GM12878 (cell line): Measurements from ENCODE around the gene WHRN. TPM values are rescaled to one million over a fixed set of nuclear protein-coding genes. Genes with fewer than 3 reads are reported as not detected.

Experiments
- ATAC-seq: fragments of 200-7000 bp; cut with Tn5 transposase; 3 replicates; pipeline ENCODE4 v1.9.1; 2020; ENCODE audit warnings: mild to moderate bottlenecking, moderate library complexity
- BruUV-seq: library from RNA; stranded (reverse); fragments of 400-500 nt; replicated peaks from 2 replicates; lab custom pipeline; 2021; lab: Mats Ljungman, UMichigan
- CTCF ChIA-PET: fragments of 300-600 bp; sonication (Branson Sonifier 250); formaldehyde crosslinking; extraction: SDS; loops from one replicate; lab custom pipeline; 2021; ENCODE audit warnings: inconsistent platforms; lab: Yijun Ruan, JAX
- POLR2A ChIA-PET: fragments of 350-600 bp; formaldehyde crosslinking; extraction: SDS; loops from one replicate; lab custom pipeline; 2021; ENCODE audit warnings: inconsistent platforms; lab: Charles Lee
- RAD21 ChIA-PET: fragments of 300-600 bp; sonication (Branson Sonifier 250); formaldehyde crosslinking; loops from one replicate; lab custom pipeline; 2023; ENCODE audit warnings: antibody characterized with exemption; ENCODE audit not compliant: unreplicated experiment; lab: Charles Lee
- SMC1A ChIA-PET: fragments of 300-600 bp; sonication (Branson Sonifier 250); formaldehyde crosslinking; loops from one replicate; lab custom pipeline; 2023; ENCODE audit not compliant: unreplicated experiment, uncharacterized antibody; lab: Charles Lee
- DNase-seq: peaks from one replicate; pipeline ENCODE4 v3.0.0-alpha.2; 2011; ENCODE audit warnings: low read depth, low spot score
- FAIRE-seq: peaks from 3 replicates; lab custom pipeline; 2011; peaks lifted over from hg19 to GRCh38; lab: Jason Lieb, UNC
- H2AFZ ChIP-seq: 2 replicates; pipeline ENCODE4 v1.6.0; 2011; ENCODE audit warnings: low read depth, low read length, control low read depth; ENCODE audit not compliant: control insufficient read depth
- H3K27ac ChIP-seq: 2 replicates; pipeline ENCODE4 v1.5.1; 2011; ENCODE audit warnings: control low read depth; ENCODE audit not compliant: control insufficient read depth, insufficient read depth
- H3K27me3 ChIP-seq, 2 experiments: replicated peaks in 1 of 2; 2 replicates each; pipeline versions ENCODE4 v1.6.0 to v1.6.1; 2011; ENCODE audit warnings: low read length in 1 of 2; ENCODE audit not compliant: control insufficient read depth in 2 of 2, insufficient read depth in 2 of 2
- H3K36me3 ChIP-seq, 2 experiments: 2 replicates each; pipeline ENCODE4 v1.5.1; 2011; ENCODE audit warnings: low read length in 1 of 2; ENCODE audit not compliant: control insufficient read depth in 2 of 2, insufficient read depth in 2 of 2
- H3K4me1 ChIP-seq: 2 replicates; pipeline ENCODE4 v1.6.1; 2011; ENCODE audit warnings: mild to moderate bottlenecking, low read length, moderate library complexity, mixed read lengths; ENCODE audit not compliant: control insufficient read depth, insufficient read depth
- H3K4me2 ChIP-seq: 2 replicates; pipeline ENCODE4 v1.6.0; 2011; ENCODE audit warnings: control low read depth; ENCODE audit not compliant: control insufficient read depth, insufficient read depth
- H3K4me3 ChIP-seq: fragments of 200-600 bp; sonication (generic); 2 replicates; pipeline ENCODE4 v1.5.1; 2016
- H3K79me2 ChIP-seq: 2 replicates; pipeline ENCODE4 v1.6.0; 2011; ENCODE audit warnings: low read length; ENCODE audit not compliant: control insufficient read depth, insufficient read depth
- H3K9ac ChIP-seq: 2 replicates; pipeline ENCODE4 v1.8.0; 2011; ENCODE audit warnings: low read length, control low read depth, mixed read lengths; ENCODE audit not compliant: control insufficient read depth, insufficient read depth
- H3K9me3 ChIP-seq: replicated peaks from 3 replicates; pipeline ENCODE4 v1.5.1; 2011; ENCODE audit warnings: mild to moderate bottlenecking, low read length; ENCODE audit not compliant: control insufficient read depth, insufficient read depth
- H4K20me1 ChIP-seq: 2 replicates; pipeline ENCODE4 v1.6.0; 2011; ENCODE audit not compliant: control insufficient read depth, insufficient read depth
- CBX3 ChIP-seq: fragments of 200-600 bp; sonication (generic); IDR thresholded peaks from 2 replicates; pipeline ENCODE4 v1.6.1; 2016; ENCODE audit warnings: low read depth, borderline replicate concordance
- JUNB ChIP-seq: IDR thresholded peaks from 2 replicates; pipeline ENCODE4 v1.6.1; 2016; ENCODE audit warnings: antibody characterized with exemption, mild to moderate bottlenecking
- POLR2A ChIP-seq: IDR thresholded peaks from 2 replicates; pipeline ENCODE4 v1.6.1; 2011; ENCODE audit warnings: low read depth, mild to moderate bottlenecking, low read length
- RB1 ChIP-seq: fragments of 450-650 bp; formaldehyde crosslinking; IDR thresholded peaks from 2 replicates; pipeline ENCODE4 v1.6.1; 2017; ENCODE audit warnings: mild to moderate bottlenecking, borderline replicate concordance
- WGBS: methylation state at CpG from one replicate; pipeline ENCODE4 v1.1.6; 2016; ENCODE audit warnings: low lambda C conversion rate; ENCODE audit not compliant: insufficient replicate concordance, insufficient coverage; ENCODE audit errors: missing lambda C conversion rate; 5-methylcytosine and 5-hydroxymethylcytosine counted together
- in situ Hi-C: fragments of 300-500 bp; cut with MboI; formaldehyde crosslinking; loops from 9 replicates; pipeline ENCODE4 v1.14.3; 2018; ENCODE audit warnings: mixed read lengths
- intact Hi-C: fragments of 100-400 bp; cut with micrococcal nuclease; formaldehyde crosslinking; loops from one replicate; pipeline ENCODE4 v1.14.2; 2022; ENCODE audit not compliant: unreplicated experiment
- polyA plus RNA-seq, 11 experiments: library from polyadenylated mRNA; depleted of rRNA in 4 of 11; unstranded in 6 of 11; stranded (reverse) in 5 of 11; fragments of >200 nt; fragmentation: Nextera tagmentation in 4 of 11; fragmentation: Illumina TruSeq in 1 of 11; extraction: Ambion mirVana in 4 of 11; extraction: Trizol in 1 of 11; gene quantifications; 1 replicate in 1 of 11; 2 replicates in 10 of 11; pipeline versions ENCODE4 v1.2.1 to v1.2.3, GENCODE V29; 2011 to 2016; ENCODE audit warnings: inconsistent platforms in 2 of 11, missing spikeins in 2 of 11, low read depth in 1 of 11
- total RNA-seq, 4 experiments: library from RNA; depleted of rRNA in 3 of 4; stranded (reverse); fragments of >200 nt in 3 of 4; fragmentation: Illumina TruSeq in 1 of 4; extraction: Trizol in 1 of 4; gene quantifications; 2 replicates each; pipeline versions ENCODE4 v1.2.1 to v1.2.3, GENCODE V29; 2013 to 2021
- TF ChIP-seq, protein P1 (sequence below): IDR thresholded peaks from 2 replicates; pipeline ENCODE4 v1.6.1; 2012; ENCODE audit warnings: mild to moderate bottlenecking, low read depth, low read length
- TF ChIP-seq, protein P2 (sequence below): fragments of 450-650 bp; IDR thresholded peaks from 2 replicates; pipeline ENCODE4 v1.6.1; 2014; ENCODE audit warnings: mild to moderate bottlenecking
- TF ChIP-seq, protein P3 (sequence below): IDR thresholded peaks from 2 replicates; pipeline ENCODE4 v1.6.1; 2011; ENCODE audit warnings: mild to moderate bottlenecking, low read depth, low read length, moderate library complexity; ENCODE audit not compliant: insufficient replicate concordance

The WHRN gene
- total and polyA plus RNA-seq, 10 of the 15 experiments (the other 5 are each of a cell fraction or from before 2014, with no cell fraction given), result 0.04 to 18.2 (median 0.68) TPM; not detected in 1

DNA sequence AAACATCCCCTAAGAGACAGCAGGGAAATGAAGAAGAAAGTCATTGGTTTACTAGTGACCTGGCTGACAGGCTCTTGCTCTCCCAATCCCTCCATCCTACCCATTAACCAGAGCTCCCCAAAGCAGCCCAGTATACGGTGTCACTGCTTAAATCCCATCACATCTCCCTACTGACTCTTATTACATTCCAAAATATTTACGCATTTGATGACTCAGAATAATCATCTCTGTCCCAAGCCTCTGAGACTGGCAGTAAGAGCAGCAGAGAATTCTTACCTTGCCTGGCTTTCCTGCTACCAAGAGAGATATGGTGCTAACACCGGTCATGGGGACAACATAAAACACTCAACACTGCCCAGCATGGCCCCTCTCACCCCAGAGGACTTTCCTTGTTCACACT, 20.2 kb upstream of the WHRN start:
- ChIA-PET SMC1A (interaction anchor here (1.3 to 1.9 kb wide), 2 partner anchors 17 to 128 kb away, joined by 3 to 8 read pairs; no protein-coding TSS in a partner anchor), CTCF (interaction anchor here (1.0 to 2.7 kb wide), 2 partner anchors 18 to 128 kb away, joined by 3 to 8 read pairs; no protein-coding TSS in a partner anchor), RAD21 (no interaction called here), POLR2A (no interaction called here)
- H3K4me1 ChIP-seq, result no peaks in the 10 kb centered on the region
- DNase-seq, result no peak
- ATAC-seq, result no peak
- no peak overlapping the region for H3K27ac ChIP-seq
- H3K79me2 ChIP-seq, result no peaks in the 10 kb centered on the region
- no peaks in the 10 kb centered on the region for H3K36me3 ChIP-seq
- in situ Hi-C loops (no loop called here), intact Hi-C loops (no loop called here)
- no peaks in the 10 kb centered on the region; a peak in 2 of 4 replicates for H3K27me3 ChIP-seq
- no peak for FAIRE-seq
- H4K20me1 ChIP-seq, result no peaks in the 10 kb centered on the region
- no TSS peak for BruUV-seq
- no peak overlapping the region for H2AFZ ChIP-seq
- H3K4me3 ChIP-seq, result no peak overlapping the region
- no peaks in the 10 kb centered on the region for H3K9me3 ChIP-seq
- H3K9ac ChIP-seq, result no peak overlapping the region
- H3K4me2 ChIP-seq, result no peak overlapping the region
- 34% methylated on average over 3 of the region's 3 CpGs for WGBS
- TF ChIP-seq, protein P1, sequence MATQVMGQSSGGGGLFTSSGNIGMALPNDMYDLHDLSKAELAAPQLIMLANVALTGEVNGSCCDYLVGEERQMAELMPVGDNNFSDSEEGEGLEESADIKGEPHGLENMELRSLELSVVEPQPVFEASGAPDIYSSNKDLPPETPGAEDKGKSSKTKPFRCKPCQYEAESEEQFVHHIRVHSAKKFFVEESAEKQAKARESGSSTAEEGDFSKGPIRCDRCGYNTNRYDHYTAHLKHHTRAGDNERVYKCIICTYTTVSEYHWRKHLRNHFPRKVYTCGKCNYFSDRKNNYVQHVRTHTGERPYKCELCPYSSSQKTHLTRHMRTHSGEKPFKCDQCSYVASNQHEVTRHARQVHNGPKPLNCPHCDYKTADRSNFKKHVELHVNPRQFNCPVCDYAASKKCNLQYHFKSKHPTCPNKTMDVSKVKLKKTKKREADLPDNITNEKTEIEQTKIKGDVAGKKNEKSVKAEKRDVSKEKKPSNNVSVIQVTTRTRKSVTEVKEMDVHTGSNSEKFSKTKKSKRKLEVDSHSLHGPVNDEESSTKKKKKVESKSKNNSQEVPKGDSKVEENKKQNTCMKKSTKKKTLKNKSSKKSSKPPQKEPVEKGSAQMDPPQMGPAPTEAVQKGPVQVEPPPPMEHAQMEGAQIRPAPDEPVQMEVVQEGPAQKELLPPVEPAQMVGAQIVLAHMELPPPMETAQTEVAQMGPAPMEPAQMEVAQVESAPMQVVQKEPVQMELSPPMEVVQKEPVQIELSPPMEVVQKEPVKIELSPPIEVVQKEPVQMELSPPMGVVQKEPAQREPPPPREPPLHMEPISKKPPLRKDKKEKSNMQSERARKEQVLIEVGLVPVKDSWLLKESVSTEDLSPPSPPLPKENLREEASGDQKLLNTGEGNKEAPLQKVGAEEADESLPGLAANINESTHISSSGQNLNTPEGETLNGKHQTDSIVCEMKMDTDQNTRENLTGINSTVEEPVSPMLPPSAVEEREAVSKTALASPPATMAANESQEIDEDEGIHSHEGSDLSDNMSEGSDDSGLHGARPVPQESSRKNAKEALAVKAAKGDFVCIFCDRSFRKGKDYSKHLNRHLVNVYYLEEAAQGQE, result no peak
- TF ChIP-seq, protein P2, sequence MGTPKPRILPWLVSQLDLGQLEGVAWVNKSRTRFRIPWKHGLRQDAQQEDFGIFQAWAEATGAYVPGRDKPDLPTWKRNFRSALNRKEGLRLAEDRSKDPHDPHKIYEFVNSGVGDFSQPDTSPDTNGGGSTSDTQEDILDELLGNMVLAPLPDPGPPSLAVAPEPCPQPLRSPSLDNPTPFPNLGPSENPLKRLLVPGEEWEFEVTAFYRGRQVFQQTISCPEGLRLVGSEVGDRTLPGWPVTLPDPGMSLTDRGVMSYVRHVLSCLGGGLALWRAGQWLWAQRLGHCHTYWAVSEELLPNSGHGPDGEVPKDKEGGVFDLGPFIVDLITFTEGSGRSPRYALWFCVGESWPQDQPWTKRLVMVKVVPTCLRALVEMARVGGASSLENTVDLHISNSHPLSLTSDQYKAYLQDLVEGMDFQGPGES, result no peak
- TF ChIP-seq RB1 (no peak), POLR2A (no peak), JUNB (no peak), CBX3 (no peak)
- TF ChIP-seq, protein P3, sequence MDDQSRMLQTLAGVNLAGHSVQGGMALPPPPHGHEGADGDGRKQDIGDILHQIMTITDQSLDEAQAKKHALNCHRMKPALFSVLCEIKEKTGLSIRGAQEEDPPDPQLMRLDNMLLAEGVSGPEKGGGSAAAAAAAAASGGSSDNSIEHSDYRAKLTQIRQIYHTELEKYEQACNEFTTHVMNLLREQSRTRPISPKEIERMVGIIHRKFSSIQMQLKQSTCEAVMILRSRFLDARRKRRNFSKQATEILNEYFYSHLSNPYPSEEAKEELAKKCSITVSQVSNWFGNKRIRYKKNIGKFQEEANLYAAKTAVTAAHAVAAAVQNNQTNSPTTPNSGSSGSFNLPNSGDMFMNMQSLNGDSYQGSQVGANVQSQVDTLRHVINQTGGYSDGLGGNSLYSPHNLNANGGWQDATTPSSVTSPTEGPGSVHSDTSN, result no peak
